Neural progenitor cell (in vitro differentiated cells): ENCODE data around the gene NTM. TPM values are rescaled to one million over a fixed set of nuclear protein-coding genes. Genes with fewer than 3 reads are reported as not detected.

Source experiments
- DNase-seq: peaks from one replicate; pipeline ENCODE4 v3.0.0-alpha.2; 2016; ENCODE audit warnings: low spot score
- H2AFZ ChIP-seq: fragments of 200-600 bp; sonication (generic); replicated peaks from 2 replicates; pipeline ENCODE4 v1.6.1; 2016; ENCODE audit warnings: antibody characterized with exemption
- H3F3A ChIP-seq: fragments of 200-600 bp; sonication (generic); 2 replicates; pipeline ENCODE4 v1.6.1; 2016; ENCODE audit warnings: antibody characterized with exemption, low read depth
- H3K27ac ChIP-seq: fragments of 200-600 bp; sonication (generic); 2 replicates; pipeline ENCODE4 v1.5.1; 2016; ENCODE audit warnings: mild to moderate bottlenecking
- H3K27me3 ChIP-seq: fragments of 200-600 bp; sonication (generic); 2 replicates; pipeline ENCODE4 v1.6.1; 2016; ENCODE audit warnings: mild to moderate bottlenecking, moderate library complexity
- H3K36me3 ChIP-seq: fragments of 200-600 bp; sonication (generic); 2 replicates; pipeline ENCODE4 v1.5.1; 2016
- H3K4me1 ChIP-seq: fragments of 200-600 bp; sonication (generic); 2 replicates; pipeline ENCODE4 v1.6.1; 2016; ENCODE audit warnings: mixed run types
- H3K4me2 ChIP-seq: fragments of 200-600 bp; sonication (generic); 2 replicates; pipeline ENCODE4 v1.6.1; 2016
- H3K4me3 ChIP-seq: fragments of 200-600 bp; sonication (generic); 2 replicates; pipeline ENCODE4 v1.5.1; 2016
- H3K79me2 ChIP-seq: fragments of 200-600 bp; sonication (generic); 2 replicates; pipeline ENCODE4 v1.6.1; 2016; ENCODE audit warnings: low read depth
- H3K9ac ChIP-seq: fragments of 200-600 bp; sonication (generic); 2 replicates; pipeline ENCODE4 v1.6.1; 2016
- H3K9me3 ChIP-seq: fragments of 200-600 bp; sonication (generic); 2 replicates; pipeline ENCODE4 v1.5.1; 2016; ENCODE audit warnings: low read depth
- H4K20me1 ChIP-seq: fragments of 200-600 bp; sonication (generic); 2 replicates; pipeline ENCODE4 v1.6.1; 2016; ENCODE audit warnings: low read depth
- H3K27ac Mint-ChIP-seq: 3 replicates; pipeline ENCODE4 v1.8.0; 2021; ENCODE audit warnings: mixed read lengths
- H3K27me3 Mint-ChIP-seq: 2 replicates; pipeline ENCODE4 v1.8.0; 2022; ENCODE audit warnings: low read depth, mild to moderate bottlenecking, inconsistent platforms, moderate library complexity, mixed read lengths; ENCODE audit not compliant: insufficient read depth
- H3K36me3 Mint-ChIP-seq: 3 replicates; pipeline ENCODE4 v1.8.0; 2021; ENCODE audit warnings: mixed read lengths
- H3K4me1 Mint-ChIP-seq: 3 replicates; pipeline ENCODE4 v1.8.0; 2021; ENCODE audit warnings: mixed read lengths
- H3K4me3 Mint-ChIP-seq: 3 replicates; pipeline ENCODE4 v1.8.0; 2021; ENCODE audit warnings: mild to moderate bottlenecking, moderate library complexity, mixed read lengths
- H3K9me3 Mint-ChIP-seq: 3 replicates; pipeline ENCODE4 v1.8.0; 2020; ENCODE audit warnings: mixed read lengths
- CTCF ChIP-seq: fragments of 200-600 bp; sonication (generic); IDR thresholded peaks from 2 replicates; pipeline ENCODE4 v1.5.1; 2017; ENCODE audit warnings: antibody characterized with exemption, mild to moderate bottlenecking
- EZH2 ChIP-seq: fragments of 200-600 bp; sonication (generic); IDR thresholded peaks from 2 replicates; pipeline ENCODE4 v1.6.1; 2017; ENCODE audit warnings: antibody characterized with exemption, mild to moderate bottlenecking, moderate library complexity
- EZH2phosphoT487 ChIP-seq: fragments of 200-600 bp; sonication (generic); IDR thresholded peaks from 2 replicates; pipeline ENCODE4 v1.6.1; 2017; ENCODE audit warnings: antibody characterized with exemption
- total RNA-seq: library from RNA; depleted of rRNA; stranded (reverse); fragments of >200 nt; gene quantifications from 2 replicates; pipeline ENCODE4 v1.2.3, GENCODE V29; 2015; ENCODE audit warnings: low replicate concordance

Gene NTM
- total RNA-seq, 1 donor from 2014 or later, result 4.3 TPM

DNA sequence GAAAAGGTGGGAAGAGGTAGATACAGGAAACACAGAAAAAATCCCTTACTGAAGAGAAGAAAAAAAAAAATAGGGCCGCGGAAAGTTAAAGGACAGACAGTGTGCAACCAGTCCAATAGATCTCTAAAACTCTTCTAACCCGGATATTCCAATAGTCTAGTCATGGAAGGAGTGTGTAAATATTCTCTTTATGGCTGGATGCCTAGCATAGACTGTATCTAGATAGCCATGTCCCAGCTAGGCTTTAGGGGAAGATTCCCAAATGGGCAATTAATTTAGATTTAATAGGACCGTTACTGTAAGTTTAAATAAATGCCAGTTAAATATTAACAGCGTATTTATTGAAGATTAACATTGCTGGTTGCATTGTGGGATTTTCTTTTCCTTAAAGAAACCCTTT lies 532.7 kb downstream of the NTM start:
- Histone ChIP-seq H3K4me2 (no peak overlapping the region), H3F3A (peaks cover 7% of the 10 kb centered on the region), H3K4me1 (peaks cover 10% of the 10 kb centered on the region), H3K79me2 (no peaks in the 10 kb centered on the region), H3K9ac (no peak overlapping the region), H3K9me3 (no peaks in the 10 kb centered on the region), H4K20me1 (no peaks in the 10 kb centered on the region), H3K27me3 (no peaks in the 10 kb centered on the region), H2AFZ (no peak overlapping the region), H3K4me3 (no peak overlapping the region), H3K27ac (no peak overlapping the region), H3K36me3 (no peaks in the 10 kb centered on the region)
- Mint-ChIP-seq H3K27ac (no peak overlapping the region), H3K4me1 (peaks cover 38% of the 10 kb centered on the region), H3K4me3 (no peak overlapping the region), H3K36me3 (no peaks in the 10 kb centered on the region), H3K9me3 (no peaks in the 10 kb centered on the region), H3K27me3 (peaks cover 2% of the 10 kb centered on the region)
- TF ChIP-seq EZH2, result no peak
- TF ChIP-seq EZH2phosphoT487, result no peak
- TF ChIP-seq CTCF, result no peak
- no peak for DNase-seq

DNA sequence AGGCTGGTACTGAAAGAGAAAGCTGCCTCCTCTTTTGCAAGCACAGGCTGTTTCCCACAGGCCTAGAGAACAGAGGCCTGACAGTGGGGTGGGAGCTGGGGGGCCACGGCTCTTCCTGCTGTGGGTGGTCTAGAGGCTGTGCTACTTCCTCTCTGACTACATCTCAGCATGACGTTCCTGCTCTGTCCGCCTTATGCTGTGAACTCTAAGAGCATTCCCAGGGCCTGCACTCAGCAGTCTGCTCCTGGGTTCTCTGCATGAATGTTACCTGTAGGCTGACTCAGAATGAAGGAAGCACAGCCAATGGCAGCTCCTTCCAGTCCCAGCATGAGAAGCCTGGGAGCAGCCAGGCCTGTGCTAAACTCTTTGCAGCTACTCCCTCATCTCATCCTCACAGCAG lies 534.3 kb downstream of the NTM start:
- H3K4me1 Mint-ChIP-seq, result peaks cover 41% of the 10 kb centered on the region
- Histone ChIP-seq H3K9ac (no peak overlapping the region), H3F3A (peaks cover 14% of the 10 kb centered on the region), H3K4me1 (peaks cover 21% of the 10 kb centered on the region), H3K79me2 (no peaks in the 10 kb centered on the region), H4K20me1 (no peaks in the 10 kb centered on the region), H3K36me3 (no peaks in the 10 kb centered on the region), H3K9me3 (no peaks in the 10 kb centered on the region), H3K4me3 (no peak overlapping the region), H2AFZ (no peak overlapping the region), H3K27ac (no peak overlapping the region), H3K4me2 (peak overlapping the region; percentile 21), H3K27me3 (peaks cover 2% of the 10 kb centered on the region)
- peaks cover 2% of the 10 kb centered on the region for H3K9me3 Mint-ChIP-seq
- peaks cover 2% of the 10 kb centered on the region for H3K27me3 Mint-ChIP-seq
- peak; percentile 30 for DNase-seq
- no peaks in the 10 kb centered on the region for H3K36me3 Mint-ChIP-seq
- TF ChIP-seq EZH2 (no peak), CTCF (no peak), EZH2phosphoT487 (no peak)
- H3K4me3 Mint-ChIP-seq, result no peak overlapping the region
- no peak overlapping the region for H3K27ac Mint-ChIP-seq

- Histone ChIP-seq H3K4me2 (no peak overlapping the region), H3K4me3 (no peak overlapping the region), H3K36me3 (no peaks in the 10 kb centered on the region), H3K4me1 (peaks cover 31% of the 10 kb centered on the region), H3K9me3 (no peaks in the 10 kb centered on the region), H3F3A (peaks cover 24% of the 10 kb centered on the region), H3K9ac (no peak overlapping the region), H3K79me2 (no peaks in the 10 kb centered on the region), H4K20me1 (no peaks in the 10 kb centered on the region), H3K27ac (no peak overlapping the region), H3K27me3 (peaks cover 9% of the 10 kb centered on the region), H2AFZ (no peak overlapping the region)
- peak; percentile 33 for TF ChIP-seq CTCF
- TF ChIP-seq EZH2, result no peak
- Mint-ChIP-seq H3K27ac (no peak overlapping the region), H3K9me3 (peaks cover 2% of the 10 kb centered on the region), H3K36me3 (no peaks in the 10 kb centered on the region), H3K4me1 (peaks cover 43% of the 10 kb centered on the region), H3K27me3 (peaks cover 4% of the 10 kb centered on the region), H3K4me3 (no peak overlapping the region)
- no peak for DNase-seq
Observed at GRCh38 chr11:131906963-131907362, 536.5 kb downstream of the NTM start.

- Mint-ChIP-seq H3K4me1 (peaks cover 47% of the 10 kb centered on the region), H3K36me3 (no peaks in the 10 kb centered on the region), H3K27me3 (peaks cover 4% of the 10 kb centered on the region), H3K27ac (no peak overlapping the region), H3K9me3 (peaks cover 2% of the 10 kb centered on the region), H3K4me3 (no peak overlapping the region)
- Histone ChIP-seq H3K27ac (no peak overlapping the region), H4K20me1 (no peaks in the 10 kb centered on the region), H3K4me2 (no peak overlapping the region), H3K27me3 (peaks cover 12% of the 10 kb centered on the region), H3K36me3 (no peaks in the 10 kb centered on the region), H2AFZ (no peak overlapping the region), H3K4me1 (peaks cover 31% of the 10 kb centered on the region), H3F3A (peaks cover 24% of the 10 kb centered on the region), H3K79me2 (no peaks in the 10 kb centered on the region), H3K4me3 (no peak overlapping the region), H3K9ac (no peak overlapping the region), H3K9me3 (no peaks in the 10 kb centered on the region)
- no peak for DNase-seq
- TF ChIP-seq CTCF (no peak), EZH2phosphoT487 (no peak), EZH2 (no peak)
Observed at GRCh38 chr11:131907371-131907770, 537.0 kb downstream of the NTM start.
